ENCODE results near the gene TKT. TPM values are rescaled to one million over a fixed set of nuclear protein-coding genes. Genes with fewer than 3 reads are reported as not detected.

TKT gene
- total RNA-seq, 4 donors from 2014 or later = 130 to 171 (median 145) TPM

DNA sequence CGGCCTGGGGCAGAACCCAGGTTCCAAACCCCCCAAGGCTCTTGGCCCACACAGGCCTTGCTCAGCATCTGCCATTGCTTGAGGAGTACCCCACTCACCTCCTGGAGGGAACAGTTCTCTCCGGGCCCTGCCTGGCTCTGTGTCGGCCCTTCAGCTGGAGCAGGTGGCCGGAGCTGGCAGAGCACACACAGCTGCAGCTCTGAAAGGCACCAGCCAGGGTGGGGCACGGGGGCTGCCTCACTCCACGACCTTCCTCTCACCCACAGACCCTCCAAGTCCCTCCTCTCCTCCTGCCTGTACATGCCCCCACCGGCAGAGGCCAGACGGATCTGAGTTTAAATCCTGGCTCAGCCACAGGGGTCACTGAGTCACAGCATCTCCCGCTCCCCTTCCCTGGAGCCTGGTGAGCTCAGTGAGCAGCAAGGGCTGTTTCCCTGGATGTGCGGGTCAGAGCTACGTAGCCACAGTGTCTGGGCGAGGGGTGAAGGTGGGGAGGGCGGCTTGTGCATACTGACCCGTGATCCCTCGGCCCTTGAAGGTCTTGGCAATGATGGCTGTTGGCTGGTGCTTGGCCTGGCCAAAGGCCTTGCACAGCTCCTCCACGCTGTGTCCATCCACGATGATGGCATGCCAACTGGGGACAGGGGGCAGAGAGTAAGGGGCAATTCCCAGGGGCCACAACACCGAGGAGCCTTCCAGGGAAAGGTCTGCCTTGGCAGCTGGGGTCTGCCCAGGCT, 23.0 kb downstream of the TKT start:
- Histone ChIP-seq H3K4me1 (peaks cover 0 to 19% (median 6%) of the 10 kb centered on the region in 4 donors), H3K4me3 (no peak overlapping the region), H3K27me3 (no peaks in the 10 kb centered on the region), H3K36me3 (peaks cover 0 to 74% (median 0%) of the 10 kb centered on the region in 3 donors), H3K27ac (no peak overlapping the region), H3K9me3 (no peaks in the 10 kb centered on the region)
- TF ChIP-seq POLR2A (IDR thresholded peaks at IDR 0.05) = no peak
- TF ChIP-seq, protein P1, sequence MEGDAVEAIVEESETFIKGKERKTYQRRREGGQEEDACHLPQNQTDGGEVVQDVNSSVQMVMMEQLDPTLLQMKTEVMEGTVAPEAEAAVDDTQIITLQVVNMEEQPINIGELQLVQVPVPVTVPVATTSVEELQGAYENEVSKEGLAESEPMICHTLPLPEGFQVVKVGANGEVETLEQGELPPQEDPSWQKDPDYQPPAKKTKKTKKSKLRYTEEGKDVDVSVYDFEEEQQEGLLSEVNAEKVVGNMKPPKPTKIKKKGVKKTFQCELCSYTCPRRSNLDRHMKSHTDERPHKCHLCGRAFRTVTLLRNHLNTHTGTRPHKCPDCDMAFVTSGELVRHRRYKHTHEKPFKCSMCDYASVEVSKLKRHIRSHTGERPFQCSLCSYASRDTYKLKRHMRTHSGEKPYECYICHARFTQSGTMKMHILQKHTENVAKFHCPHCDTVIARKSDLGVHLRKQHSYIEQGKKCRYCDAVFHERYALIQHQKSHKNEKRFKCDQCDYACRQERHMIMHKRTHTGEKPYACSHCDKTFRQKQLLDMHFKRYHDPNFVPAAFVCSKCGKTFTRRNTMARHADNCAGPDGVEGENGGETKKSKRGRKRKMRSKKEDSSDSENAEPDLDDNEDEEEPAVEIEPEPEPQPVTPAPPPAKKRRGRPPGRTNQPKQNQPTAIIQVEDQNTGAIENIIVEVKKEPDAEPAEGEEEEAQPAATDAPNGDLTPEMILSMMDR (IDR thresholded peaks at IDR 0.05) = no peak
- DNase-seq = peak in 1 of 3 donors; percentile 36

DNA sequence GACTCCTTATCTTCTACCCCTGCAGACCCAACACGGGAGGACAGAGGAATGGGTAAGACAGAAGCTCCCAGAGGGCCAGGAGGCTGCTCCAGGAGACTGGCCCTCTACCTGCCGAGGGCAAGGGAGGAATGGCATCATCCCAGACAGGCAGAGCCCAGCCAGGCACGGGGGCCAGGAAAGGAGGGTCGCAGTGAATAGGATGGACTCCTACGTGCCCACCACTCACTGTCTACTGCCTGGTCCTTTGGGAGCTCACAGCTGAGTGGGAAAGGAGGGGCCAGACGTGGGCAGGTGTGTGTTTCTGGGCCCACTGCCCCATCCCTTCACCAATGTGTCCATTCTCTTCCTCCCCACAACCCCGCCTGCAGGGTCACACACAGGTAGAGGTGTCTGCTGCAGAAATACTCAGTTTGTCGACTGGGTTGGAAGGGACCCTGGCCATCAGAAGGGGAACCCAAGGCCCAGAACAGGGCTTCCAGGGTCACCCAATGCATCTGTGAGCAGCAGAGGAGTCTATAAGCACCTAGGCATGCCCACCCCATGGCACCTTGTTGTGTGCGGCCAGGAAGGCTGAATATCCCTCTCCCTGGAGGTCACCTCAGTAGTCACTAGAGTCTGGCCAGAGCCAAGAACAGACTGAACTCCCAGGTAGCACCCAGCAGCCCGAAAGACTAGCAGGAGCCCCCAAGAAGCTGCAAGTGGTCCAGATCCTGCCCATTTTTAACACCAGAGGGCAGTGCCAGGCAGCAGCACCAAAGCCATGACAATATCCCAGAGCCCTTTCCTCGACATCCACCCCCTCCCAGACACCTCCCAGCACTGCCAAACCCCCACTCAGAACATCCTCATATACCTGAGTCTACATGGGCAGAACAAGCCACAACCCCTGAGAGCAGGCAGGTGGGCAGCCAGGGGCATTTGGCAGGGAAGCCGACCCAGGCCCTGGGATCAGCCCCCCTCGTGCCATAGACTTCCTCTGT, 24.0 kb downstream of the TKT start:
- DNase-seq = peak in 1 of 3 donors; percentile 34
- peaks cover 0 to 11% (median 6%) of the 10 kb centered on the region in 4 donors for H3K4me1 ChIP-seq
- H3K36me3 ChIP-seq = peaks cover 0 to 84% (median 0%) of the 10 kb centered on the region in 3 donors
- TF ChIP-seq, protein P1 (IDR thresholded peaks at IDR 0.05) = no peak
- TF ChIP-seq POLR2A (IDR thresholded peaks at IDR 0.05) = no peak
- H3K27me3 ChIP-seq = no peaks in the 10 kb centered on the region
- no peaks in the 10 kb centered on the region for H3K9me3 ChIP-seq
- no peak overlapping the region for H3K4me3 ChIP-seq
- no peak overlapping the region for H3K27ac ChIP-seq

DNA sequence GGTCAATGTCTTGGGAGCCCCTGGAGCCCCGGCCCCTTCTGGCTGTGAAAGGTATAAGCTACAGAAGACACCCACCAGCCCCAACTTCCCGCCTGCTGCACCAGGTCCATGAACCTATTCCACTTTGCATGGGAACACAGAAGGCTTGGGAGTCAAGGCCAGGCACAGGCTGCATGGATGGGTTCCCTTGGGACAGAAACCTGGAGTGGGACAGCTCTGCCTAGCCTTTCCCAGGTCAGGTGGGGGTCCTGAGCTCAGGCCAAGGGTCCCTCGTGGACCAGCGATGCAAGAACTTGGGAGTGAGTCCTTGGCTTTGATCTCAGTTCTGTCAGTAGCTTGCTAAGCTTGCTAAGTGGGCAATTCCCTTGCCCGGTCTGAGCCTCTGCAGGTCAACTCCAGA, 25.0 kb downstream of the TKT start:
- no peak for TF ChIP-seq POLR2A (IDR thresholded peaks at IDR 0.05)
- TF ChIP-seq, protein P1 (IDR thresholded peaks at IDR 0.05) = no peak
- Histone ChIP-seq H3K27ac (no peak overlapping the region), H3K9me3 (no peaks in the 10 kb centered on the region), H3K4me1 (peaks cover 0 to under 1% (median 0%) of the 10 kb centered on the region in 4 donors), H3K36me3 (peaks cover 0 to 94% (median 0%) of the 10 kb centered on the region in 3 donors), H3K27me3 (no peaks in the 10 kb centered on the region), H3K4me3 (no peak overlapping the region)
- no peak for DNase-seq

DNA sequence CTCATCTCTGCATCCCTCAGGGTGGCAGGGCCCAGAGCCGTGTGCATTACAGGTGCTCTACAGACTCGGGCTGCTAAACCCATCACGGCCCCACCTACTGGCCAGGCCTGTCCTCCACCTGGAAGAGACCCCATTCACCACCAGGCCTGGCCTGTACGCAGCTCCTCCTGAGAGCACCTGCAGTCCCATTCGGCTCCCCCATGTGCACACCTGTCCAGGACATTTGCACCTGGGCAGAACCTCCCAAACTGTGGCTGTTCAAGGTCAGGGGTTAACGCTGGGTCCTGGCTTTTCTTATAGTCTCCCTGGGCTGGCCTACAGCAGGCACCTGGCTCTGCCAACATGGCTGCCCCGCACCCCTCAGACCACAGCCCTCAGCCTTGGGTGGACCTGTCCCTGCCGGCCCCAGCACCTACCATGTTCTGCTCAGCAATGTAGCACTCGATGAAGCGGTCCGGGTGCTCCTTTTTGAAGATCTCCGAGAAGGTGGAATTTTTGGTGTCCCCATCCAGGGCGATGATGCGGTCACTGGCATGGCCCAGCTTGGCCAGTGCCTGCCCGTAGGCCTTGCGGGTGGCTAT, 25.7 kb downstream of the TKT start:
- no peak for DNase-seq
- no peak for TF ChIP-seq POLR2A (IDR thresholded peaks at IDR 0.05)
- TF ChIP-seq, protein P1 (IDR thresholded peaks at IDR 0.05) = no peak
- Histone ChIP-seq H3K4me3 (no peak overlapping the region), H3K27ac (no peak overlapping the region), H3K27me3 (no peaks in the 10 kb centered on the region), H3K4me1 (no peaks in the 10 kb centered on the region), H3K36me3 (peaks cover 0 to 100% (median 0%) of the 10 kb centered on the region in 3 donors), H3K9me3 (no peaks in the 10 kb centered on the region)

DNA sequence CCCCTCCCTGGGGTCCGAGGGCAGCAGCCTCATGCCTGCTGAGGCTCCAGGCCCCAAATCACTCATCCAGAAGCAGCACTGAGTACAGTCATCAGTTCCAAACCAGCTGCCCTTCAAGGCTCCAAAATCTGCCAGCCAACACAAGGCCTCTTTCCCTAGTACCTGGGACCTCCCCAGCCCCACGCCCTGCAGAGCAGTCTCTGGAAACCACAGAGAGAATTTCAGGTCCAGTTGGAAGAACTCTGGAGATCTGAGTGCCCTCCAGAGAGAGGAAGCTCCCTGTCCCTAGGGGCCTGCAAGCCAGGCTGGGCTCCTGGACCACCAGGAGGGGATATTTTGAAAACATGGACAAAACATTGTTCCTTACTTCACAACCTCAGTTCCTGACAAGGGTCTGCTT, 26.2 kb downstream of the TKT start:
- Histone ChIP-seq H3K4me1 (no peaks in the 10 kb centered on the region), H3K4me3 (no peak overlapping the region), H3K9me3 (no peaks in the 10 kb centered on the region), H3K36me3 (peaks cover 0 to 100% (median 0%) of the 10 kb centered on the region in 3 donors), H3K27ac (no peak overlapping the region), H3K27me3 (no peaks in the 10 kb centered on the region)
- TF ChIP-seq, protein P1 (IDR thresholded peaks at IDR 0.05) = no peak
- TF ChIP-seq POLR2A (IDR thresholded peaks at IDR 0.05) = no peak
- DNase-seq = no peak

Measured in Peyer's patch (tissue), 4 donors.